GM18505 (cell line): ENCODE results near the gene PARVG.

Source experiments
- ATAC-seq: cut with Tn5 transposase; IDR thresholded peaks from one replicate; pipeline ENCODE4 v1.9.1; 2021; ENCODE audit not compliant: unreplicated experiment
- POLR2A ChIP-seq: IDR thresholded peaks from 4 replicates; pipeline ENCODE4 v1.6.1; 2011; ENCODE audit warnings: borderline replicate concordance; ENCODE audit not compliant: insufficient read depth, insufficient read length; ENCODE audit errors: extremely low read depth

Gene PARVG

GRCh38 chr22:44160421-44160820, 20.3 kb upstream of the PARVG start:
- TF ChIP-seq POLR2A = no peak
- ATAC-seq = no peak

GRCh38 chr22:44161673-44162072, 19.1 kb upstream of the PARVG start:
- ATAC-seq = no peak
- TF ChIP-seq POLR2A = no peak

DNA sequence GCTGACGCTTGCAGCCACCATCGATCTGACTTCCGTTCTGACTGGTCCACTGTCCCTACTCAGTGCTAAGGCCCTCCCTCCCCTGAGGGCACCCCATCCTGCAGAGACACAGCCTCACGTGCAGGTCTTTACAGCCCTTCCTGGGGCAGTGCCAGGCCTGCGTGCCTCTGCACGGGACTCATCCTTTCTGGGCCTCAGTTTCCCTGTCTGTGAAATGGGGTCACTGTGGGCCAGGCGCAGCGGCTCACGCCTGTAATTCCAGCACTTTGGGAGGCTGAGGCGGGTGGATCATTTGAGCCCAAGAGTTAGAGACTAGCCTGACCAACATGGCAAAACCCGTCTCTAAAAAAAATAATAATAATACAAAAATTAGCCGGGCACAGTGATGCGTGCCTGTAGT, 17.8 kb upstream of the PARVG start:
- TF ChIP-seq POLR2A = no peak

DNA sequence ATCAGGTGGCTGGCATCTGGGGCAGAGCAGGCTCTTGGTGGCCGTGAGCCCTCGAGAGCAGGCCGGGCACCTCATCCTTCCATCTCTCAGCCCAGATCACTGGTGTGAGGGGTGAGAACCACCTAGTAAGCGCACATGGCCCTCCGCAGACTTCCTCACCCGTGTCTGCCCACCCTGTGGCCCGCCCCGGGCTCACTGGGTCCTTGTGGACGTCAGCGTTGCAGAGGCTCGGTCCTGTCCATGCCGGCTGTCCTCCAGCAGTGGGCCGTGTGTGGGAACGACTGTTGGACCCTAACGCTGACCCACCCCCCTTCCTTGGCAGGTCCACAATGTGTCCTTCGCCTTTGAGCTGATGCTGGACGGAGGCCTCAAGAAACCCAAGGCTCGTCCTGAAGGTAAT, 17.2 kb upstream of the PARVG start:
- ATAC-seq = no peak

More for the DNA sequence above, 17.8 kb upstream of the PARVG start:
- ATAC-seq = no peak

DNA sequence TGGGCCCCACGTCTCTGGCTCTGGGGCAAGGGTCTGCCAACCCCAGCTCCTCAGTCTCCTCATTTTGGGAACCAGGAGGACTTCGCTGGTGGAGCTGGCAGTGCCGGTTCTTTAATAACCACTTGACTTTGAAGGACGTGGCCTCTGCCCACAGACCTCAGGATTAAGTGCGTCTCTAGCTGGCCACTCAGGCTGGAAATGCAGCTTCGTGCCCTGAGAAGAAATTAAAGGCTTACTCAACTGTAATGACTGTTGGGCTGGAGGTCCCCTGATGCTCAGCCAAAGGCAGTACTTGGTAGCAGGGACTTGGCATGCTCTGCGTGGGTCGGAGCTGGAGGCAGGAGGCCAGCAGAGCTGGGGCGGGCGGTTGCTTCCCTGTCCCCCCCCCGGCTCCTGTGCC, 16.7 kb upstream of the PARVG start:
- no peak for ATAC-seq
- no peak for TF ChIP-seq POLR2A

More for the DNA sequence above, 17.2 kb upstream of the PARVG start:
- no peak for TF ChIP-seq POLR2A

GRCh38 chr22:44165286-44165874, 15.3 kb upstream of the PARVG start:
- ATAC-seq = no peak
- TF ChIP-seq POLR2A = no peak

DNA sequence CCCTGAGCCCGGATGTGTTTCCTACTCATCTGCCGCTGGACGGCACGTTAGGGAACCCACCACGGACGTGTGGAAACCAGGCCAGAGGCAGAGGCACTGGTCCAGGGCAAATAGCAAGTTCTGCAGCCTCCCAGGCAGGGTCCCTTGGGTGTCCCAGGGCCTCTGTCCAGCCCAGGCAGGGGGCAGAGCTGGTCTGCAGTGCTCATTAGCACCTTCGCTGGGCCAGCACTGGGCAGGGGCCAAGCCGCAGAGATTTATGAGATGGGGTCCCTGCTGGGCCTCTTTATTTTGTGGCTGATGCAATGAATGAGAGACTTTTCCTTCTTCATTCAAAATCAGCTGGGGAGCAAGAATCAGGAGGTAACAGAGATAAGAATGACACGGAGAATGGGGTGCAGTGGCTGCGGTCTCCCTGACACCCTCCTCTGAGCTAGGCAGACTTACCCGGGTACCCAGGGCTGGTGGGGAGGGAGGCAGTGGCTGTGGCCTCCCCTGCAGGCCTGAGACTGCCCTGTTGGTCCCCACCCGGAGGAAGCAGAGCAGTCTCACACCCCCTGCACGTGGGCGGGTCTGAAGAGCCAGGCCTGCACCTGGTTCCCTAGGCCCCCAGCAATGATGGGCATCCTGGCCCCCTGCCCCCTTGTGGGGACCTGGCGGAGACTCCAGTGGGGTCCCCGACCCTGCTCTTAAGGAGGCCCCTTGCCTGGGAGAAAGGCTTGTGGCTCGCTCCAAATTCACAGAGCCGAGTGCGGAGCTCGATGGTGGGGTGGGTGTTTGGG, 14.0 kb upstream of the PARVG start:
- no peak for TF ChIP-seq POLR2A
- no peak for ATAC-seq

DNA sequence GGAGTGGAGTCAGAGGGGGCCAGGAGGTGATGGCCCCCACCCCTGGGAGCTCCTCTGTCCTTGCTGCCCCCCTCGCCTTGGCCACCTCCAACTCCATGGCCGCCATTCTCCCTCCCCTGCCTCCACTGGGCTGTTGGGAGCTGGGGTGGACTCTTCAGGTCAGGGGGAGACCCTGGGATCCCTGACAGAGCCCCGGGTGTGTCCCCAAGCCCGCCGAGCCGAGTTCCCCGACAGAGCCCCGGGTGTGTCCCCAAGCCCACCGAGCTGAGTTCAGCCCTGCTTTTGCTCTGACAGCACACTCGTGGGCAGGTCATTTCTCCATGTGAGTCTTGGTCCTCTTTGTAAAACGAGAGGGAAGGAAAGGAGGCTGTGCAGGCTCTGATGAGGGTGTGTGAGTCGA, 13.2 kb upstream of the PARVG start:
- no peak for TF ChIP-seq POLR2A
- ATAC-seq = no peak

- no peak for TF ChIP-seq POLR2A
- no peak for ATAC-seq
Observed at GRCh38 chr22:44168206-44168605, 12.5 kb upstream of the PARVG start.

GRCh38 chr22:44170470-44170869, 10.3 kb upstream of the PARVG start:
- TF ChIP-seq POLR2A = no peak
- ATAC-seq = no peak

DNA sequence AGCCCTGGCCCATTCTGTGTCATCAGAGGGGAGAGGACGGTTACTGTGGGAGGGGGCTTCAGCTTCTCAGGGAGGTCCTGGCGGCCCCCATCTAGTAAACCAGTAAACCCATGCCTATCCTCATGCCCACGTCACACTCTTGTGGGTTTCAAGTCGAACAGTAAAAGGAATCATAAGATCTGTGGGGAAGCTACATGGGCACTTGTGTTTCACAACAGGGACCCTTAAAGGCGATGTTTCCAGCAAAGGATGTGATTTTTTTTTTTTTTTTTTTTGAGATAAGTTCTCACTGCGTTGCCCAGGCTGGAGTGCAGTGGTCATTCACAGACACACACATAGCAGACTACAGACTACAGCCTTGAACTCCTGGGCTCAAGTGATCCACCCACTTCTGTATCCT, 9.2 kb upstream of the PARVG start:
- no peak for ATAC-seq
- TF ChIP-seq POLR2A = no peak

DNA sequence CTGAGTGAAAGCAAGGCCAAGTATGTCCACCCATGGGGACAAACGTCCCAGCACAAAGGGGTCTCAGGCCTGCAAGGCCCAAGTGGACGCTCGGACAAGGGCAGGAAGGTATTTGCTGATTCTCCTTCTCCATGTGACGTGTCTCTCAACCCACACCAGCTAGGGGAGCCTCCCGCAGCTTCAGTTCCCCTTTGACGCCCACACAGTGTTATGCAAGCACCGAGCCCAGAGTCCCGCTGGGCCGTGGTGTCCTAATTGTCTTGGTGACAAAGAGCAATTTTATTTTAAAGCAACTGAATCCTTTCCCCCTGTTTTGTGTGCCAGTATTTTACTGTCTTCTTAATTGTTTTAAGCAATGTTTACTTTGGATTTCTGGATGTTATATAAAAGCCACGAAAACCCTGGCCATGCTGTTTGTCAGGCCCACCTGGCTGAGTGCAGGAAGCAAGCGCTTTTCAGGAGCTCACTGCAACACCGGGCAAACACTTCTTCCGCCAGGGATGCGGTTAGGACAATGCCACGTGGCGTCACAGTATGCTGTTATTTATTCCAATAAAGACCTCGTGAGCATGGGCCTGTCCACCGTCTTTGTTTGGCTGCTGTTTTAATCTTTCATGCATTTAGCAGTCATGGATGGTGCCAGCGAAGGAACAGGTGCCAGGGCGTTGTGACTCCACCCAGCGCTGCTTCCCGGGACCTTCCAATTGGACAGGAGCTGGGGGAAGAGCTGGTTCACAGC, 8.2 kb upstream of the PARVG start:
- ATAC-seq = no peak

DNA sequence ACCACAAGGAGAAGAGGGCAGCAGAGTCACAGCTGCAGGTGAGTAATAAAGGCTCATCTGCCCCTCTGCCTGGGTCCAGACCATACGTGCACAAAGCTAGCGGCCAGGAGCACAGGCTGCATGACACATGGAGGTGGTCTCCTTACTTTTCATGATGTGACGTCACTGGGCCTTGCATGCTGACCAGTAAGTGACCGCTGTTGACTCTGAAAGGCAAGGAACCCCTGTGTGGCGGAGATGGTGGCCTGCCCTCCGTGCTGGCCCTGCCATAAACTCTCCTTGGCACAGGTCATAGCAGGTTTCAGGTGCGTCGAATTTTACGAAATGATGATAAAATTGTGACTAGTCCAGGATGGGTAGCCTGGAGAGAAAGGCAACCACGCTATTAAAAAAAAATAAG, 7.6 kb upstream of the PARVG start:
- ATAC-seq = no peak

More for the DNA sequence above, 8.2 kb upstream of the PARVG start:
- peak; percentile 31 for TF ChIP-seq POLR2A

DNA sequence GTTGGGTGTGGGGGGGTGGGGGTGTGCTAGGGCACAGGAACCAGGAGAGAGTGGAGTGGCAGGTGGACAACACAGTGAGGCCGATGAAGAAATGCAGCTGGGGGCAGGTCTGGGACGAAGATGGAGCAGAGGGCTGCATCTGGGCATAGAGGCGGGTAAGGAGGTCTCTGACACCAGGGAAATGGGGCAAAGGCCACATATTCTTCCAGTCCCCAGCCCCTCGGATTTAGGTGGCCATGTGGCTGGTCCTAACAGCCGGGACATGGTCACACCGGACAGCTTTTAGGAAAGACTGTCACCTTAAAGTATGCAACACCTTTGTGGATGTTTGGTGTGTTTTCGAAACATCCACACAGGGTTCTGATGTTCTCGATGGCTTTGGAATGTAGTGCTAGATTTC, 5.0 kb upstream of the PARVG start:
- no peak for TF ChIP-seq POLR2A
- ATAC-seq = no peak

More for the DNA sequence above, 7.6 kb upstream of the PARVG start:
- no peak for TF ChIP-seq POLR2A
